WERI-Rb-1 (cell line): Measurements from ENCODE around the gene ENOX1.

ENCODE experiments used
- DNase-seq: peaks from one replicate; pipeline ENCODE4 v3.0.0-alpha.2; 2020
- H3K27ac ChIP-seq: fragments of 250-450 bp; sonication (Bioruptor Pico); 2 replicates; pipeline ENCODE4 v1.5.1; 2020; ENCODE audit warnings: mild to moderate bottlenecking, moderate library complexity
- H3K27me3 ChIP-seq: fragments of 250-450 bp; sonication (Bioruptor Pico); 2 replicates; pipeline ENCODE4 v1.5.1; 2021; ENCODE audit warnings: mild to moderate bottlenecking, low read depth, moderate library complexity; ENCODE audit not compliant: insufficient read depth, severe bottlenecking
- H3K36me3 ChIP-seq: fragments of 250-450 bp; sonication (Bioruptor Pico); 2 replicates; pipeline ENCODE4 v1.5.1; 2020; ENCODE audit warnings: mild to moderate bottlenecking, moderate library complexity
- H3K4me3 ChIP-seq: 2 replicates; pipeline ENCODE4 v1.5.1; 2011; ENCODE audit warnings: low read depth, mild to moderate bottlenecking, control low read depth, low read length
- H3K9me3 ChIP-seq: fragments of 250-450 bp; sonication (Bioruptor Pico); 2 replicates; pipeline ENCODE4 v1.5.1; 2021; ENCODE audit warnings: mild to moderate bottlenecking, moderate library complexity; ENCODE audit not compliant: severe bottlenecking
- CTCF ChIP-seq: IDR thresholded peaks from 2 replicates; pipeline ENCODE4 v1.5.1; 2011; ENCODE audit warnings: low read depth, mild to moderate bottlenecking, control low read depth, inconsistent platforms, low read length

ENOX1 gene

GRCh38 chr13:43495732-43496131 lies 291.0 kb downstream of the ENOX1 start:
- no peak for TF ChIP-seq CTCF
- Histone ChIP-seq H3K27ac (no peak overlapping the region), H3K9me3 (no peaks in the 10 kb centered on the region), H3K36me3 (no peaks in the 10 kb centered on the region), H3K27me3 (no peaks in the 10 kb centered on the region), H3K4me3 (no peak overlapping the region)
- no peak for DNase-seq

DNA sequence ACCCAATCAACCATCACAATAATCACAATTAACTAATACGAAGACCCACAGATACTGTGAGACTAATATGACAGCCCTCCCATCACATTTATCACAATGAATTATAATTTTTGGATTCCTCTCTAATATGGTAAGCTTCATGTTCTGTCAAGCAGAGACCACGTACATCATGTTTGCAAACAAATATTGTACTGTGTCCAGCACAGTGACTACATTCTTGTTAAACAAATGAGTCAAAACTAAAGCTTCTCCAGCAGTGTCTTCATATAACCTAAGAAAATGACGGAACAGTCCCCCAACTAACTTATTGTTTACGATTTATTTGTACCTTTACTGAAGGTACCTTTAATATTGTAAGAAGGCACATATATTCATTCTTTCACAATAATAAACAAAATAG lies 292.6 kb downstream of the ENOX1 start:
- no peak overlapping the region for H3K27ac ChIP-seq
- TF ChIP-seq CTCF, result no peak
- H3K36me3 ChIP-seq, result no peaks in the 10 kb centered on the region
- no peak for DNase-seq
- H3K27me3 ChIP-seq, result no peaks in the 10 kb centered on the region
- no peaks in the 10 kb centered on the region for H3K9me3 ChIP-seq
- no peak overlapping the region for H3K4me3 ChIP-seq

GRCh38 chr13:43493496-43494000 lies 293.2 kb downstream of the ENOX1 start:
- TF ChIP-seq CTCF, result no peak
- H3K4me3 ChIP-seq, result no peak overlapping the region
- no peaks in the 10 kb centered on the region for H3K27me3 ChIP-seq
- no peaks in the 10 kb centered on the region for H3K9me3 ChIP-seq
- H3K36me3 ChIP-seq, result no peaks in the 10 kb centered on the region
- no peak for DNase-seq
- no peak overlapping the region for H3K27ac ChIP-seq

DNA sequence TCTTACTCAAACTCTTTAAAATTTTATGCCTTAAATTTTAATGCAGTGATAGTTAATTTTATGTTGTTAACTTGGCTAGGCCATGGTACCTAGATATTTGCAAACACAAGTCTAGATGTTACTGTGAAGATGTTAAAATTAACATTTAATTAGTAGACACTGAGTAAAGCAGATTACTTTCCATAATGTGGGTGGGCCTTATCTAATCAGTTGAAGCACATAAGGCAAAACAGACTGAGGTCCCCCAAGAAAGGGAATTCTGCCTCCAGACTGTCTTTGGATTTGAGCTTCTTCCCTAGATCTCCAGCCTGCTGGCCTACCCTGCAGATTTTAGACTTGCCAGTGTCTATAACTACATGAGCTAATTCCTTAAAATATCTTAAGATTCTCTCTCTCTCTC lies 294.0 kb downstream of the ENOX1 start:
- Histone ChIP-seq H3K4me3 (no peak overlapping the region), H3K36me3 (no peaks in the 10 kb centered on the region), H3K27me3 (no peaks in the 10 kb centered on the region), H3K9me3 (no peaks in the 10 kb centered on the region), H3K27ac (no peak overlapping the region)
- DNase-seq, result no peak
- TF ChIP-seq CTCF, result no peak

DNA sequence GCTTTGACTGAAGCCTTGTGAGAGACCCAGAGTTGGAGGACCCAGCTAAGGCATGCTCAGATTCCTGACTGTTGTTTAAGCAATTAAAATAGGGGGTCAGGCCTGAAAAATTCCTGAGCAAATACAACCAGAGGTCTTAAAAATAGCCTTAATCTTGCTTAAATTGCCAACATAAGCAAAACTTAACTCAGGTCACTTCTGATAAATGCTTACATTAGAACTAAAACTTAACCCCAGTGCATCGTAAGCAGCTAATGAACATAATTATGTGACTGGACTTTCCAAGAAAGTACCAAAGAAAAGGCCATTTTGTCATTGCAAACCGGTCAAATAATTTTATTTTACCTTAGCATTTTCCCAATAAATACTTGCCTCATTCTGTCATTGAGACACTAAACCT lies 294.5 kb downstream of the ENOX1 start:
- Histone ChIP-seq H3K4me3 (no peak overlapping the region), H3K27ac (no peak overlapping the region), H3K36me3 (no peaks in the 10 kb centered on the region), H3K9me3 (no peaks in the 10 kb centered on the region), H3K27me3 (no peaks in the 10 kb centered on the region)
- no peak for TF ChIP-seq CTCF
- no peak for DNase-seq

GRCh38 chr13:43489233-43489632 lies 297.5 kb downstream of the ENOX1 start:
- H3K36me3 ChIP-seq, result no peaks in the 10 kb centered on the region
- no peak overlapping the region for H3K27ac ChIP-seq
- no peak for TF ChIP-seq CTCF
- H3K9me3 ChIP-seq, result no peaks in the 10 kb centered on the region
- H3K4me3 ChIP-seq, result no peak overlapping the region
- no peaks in the 10 kb centered on the region for H3K27me3 ChIP-seq
- no peak for DNase-seq
